Stimulated activated CD8-positive, alpha-beta memory T cell treated with anti-CD3 and anti-CD28 coated beads, Interleukin-4, amount 100 ng/mL, for 24 hours (primary cell): Measurements from ENCODE around the gene TSPAN10.

Experiments
- DNase-seq: peaks from one replicate; pipeline ENCODE4 v3.0.0-alpha.2; 2020; ENCODE audit warnings: low read depth

TSPAN10 gene

GRCh38 chr17:81635431-81635830 is 1.6 kb upstream of the TSPAN10 start:
- no peak for DNase-seq

DNA sequence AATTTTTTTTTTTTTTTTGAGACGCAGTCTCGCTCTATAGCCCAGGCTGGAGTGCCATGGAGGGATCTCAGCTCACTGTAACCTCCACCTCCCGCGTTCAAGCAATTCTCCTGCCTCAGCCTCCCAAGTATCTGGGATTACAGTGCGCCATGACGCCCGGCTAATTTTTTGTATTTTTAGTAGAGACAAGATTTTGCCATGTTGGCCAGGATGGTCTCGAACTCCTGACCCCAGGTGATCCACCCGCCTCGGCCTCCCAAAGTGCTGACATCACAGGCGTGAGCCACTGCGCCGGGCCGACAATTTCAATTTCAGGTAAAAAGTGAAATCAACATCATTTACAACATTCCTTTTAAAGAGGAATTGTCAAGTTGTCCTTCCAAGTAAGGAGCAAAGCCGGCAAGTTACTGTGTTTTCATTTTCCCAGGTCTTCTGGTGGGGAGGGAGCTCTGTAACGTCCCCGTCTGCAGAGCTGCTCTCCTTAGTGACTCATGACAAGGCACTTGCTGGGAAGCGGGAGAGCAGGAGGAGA is 957 bp upstream of the TSPAN10 start:
- no peak for DNase-seq

DNA sequence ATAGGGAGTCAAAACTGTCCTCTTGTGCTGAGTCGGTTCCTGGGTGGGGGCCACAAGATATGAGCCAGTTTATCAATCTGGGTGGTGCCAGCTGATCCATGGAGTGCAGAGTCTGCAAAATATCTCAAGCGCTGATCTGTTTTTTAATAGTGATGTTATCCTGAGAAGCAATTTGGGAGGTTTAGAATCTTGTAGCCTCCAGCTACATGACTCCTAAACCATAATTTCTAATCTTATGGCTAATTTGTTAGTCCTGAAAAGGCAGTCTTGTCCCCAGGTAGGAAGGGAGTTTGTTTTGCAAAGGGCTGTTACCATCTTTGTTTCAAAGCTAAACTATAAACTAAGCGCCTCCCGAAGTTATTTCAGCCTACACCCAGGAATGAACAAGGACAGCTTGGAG is 1.7 kb downstream of the TSPAN10 start:
- DNase-seq = no peak

DNA sequence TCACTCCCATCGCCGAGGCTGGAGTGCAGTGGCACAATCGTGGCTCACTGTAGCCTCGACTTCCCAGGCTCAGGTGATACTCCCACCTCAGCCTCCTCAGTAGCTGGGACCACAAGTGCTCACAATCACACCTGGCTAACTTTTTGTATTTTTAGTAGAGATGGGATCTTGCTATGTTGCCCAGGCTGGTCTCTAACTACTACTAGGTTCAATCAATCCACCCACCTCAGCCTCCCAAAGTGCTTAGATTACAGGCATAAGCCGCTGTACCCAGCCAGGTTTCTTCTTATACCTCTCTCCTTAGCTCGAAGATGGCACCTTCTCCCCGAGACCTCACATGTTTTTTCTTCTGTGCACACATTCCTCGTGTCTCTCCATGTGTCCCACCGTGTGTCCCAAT is 3.0 kb downstream of the TSPAN10 start:
- DNase-seq = no peak

- no peak for DNase-seq
These were observed 5.0 kb downstream of the TSPAN10 start for GRCh38 chr17:81641825-81642489.

GRCh38 chr17:81644496-81644895 is 7.5 kb downstream of the TSPAN10 start:
- no peak for DNase-seq

- no peak for DNase-seq
These were observed 8.3 kb downstream of the TSPAN10 start for GRCh38 chr17:81644976-81645952.

DNA sequence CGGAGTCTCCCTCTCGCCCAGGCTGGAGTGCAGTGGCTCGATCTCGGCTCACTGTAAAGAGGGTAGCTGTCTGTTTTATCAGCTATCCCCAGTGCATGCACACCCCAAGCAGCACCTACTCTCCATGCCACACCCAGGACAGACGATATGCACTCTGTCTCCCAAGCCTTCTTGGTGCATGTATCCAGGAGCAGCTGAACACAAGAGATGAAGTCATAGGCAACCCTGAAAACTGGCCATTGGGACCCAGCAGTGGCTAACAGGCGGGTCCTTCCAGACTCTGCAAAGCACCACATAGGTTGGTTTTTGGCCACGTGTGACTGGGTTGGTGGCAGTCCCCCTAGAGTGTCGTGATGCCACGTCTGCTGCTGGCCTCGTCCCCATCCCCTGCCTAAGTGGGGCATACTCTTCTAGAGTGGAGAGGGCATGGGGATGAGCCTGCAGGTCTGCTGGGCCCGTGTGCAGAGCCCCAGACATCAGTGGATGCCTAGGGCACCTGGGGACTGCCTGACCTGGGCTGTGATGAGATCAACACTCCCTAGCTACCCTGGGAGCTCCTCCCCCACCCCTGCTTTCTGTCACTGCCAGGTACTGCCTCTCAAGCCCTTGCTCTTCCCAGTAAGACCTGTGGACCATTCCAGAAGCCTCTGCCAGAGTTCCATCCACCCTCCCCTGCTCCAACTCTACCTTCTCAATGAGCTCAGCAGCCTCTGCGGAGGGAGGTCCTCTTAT is 10.0 kb downstream of the TSPAN10 start:
- no peak for DNase-seq

- no peak for DNase-seq
These were observed 10.6 kb downstream of the TSPAN10 start for GRCh38 chr17:81647640-81648012.

- no peak for DNase-seq
These were observed 11.2 kb downstream of the TSPAN10 start for GRCh38 chr17:81648013-81648706.

DNA sequence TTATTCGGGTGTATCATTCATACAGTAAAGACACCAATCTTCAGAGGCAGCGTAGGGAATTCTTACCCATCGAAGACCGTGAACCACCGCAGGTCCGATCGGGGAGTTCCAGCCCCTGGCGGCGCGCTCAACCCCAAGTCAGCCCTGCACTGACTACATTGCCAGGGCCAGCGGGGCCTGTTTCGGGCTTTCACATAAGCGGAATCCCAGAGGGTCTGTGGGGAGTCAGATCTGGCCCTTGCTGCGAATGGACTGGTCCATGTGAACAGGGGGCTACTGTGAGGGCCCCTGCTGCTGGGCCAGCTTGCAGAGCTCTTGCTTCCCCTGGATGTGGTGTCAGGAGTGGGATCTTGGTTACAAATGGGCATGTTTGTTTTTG is 11.7 kb downstream of the TSPAN10 start:
- DNase-seq = no peak

DNA sequence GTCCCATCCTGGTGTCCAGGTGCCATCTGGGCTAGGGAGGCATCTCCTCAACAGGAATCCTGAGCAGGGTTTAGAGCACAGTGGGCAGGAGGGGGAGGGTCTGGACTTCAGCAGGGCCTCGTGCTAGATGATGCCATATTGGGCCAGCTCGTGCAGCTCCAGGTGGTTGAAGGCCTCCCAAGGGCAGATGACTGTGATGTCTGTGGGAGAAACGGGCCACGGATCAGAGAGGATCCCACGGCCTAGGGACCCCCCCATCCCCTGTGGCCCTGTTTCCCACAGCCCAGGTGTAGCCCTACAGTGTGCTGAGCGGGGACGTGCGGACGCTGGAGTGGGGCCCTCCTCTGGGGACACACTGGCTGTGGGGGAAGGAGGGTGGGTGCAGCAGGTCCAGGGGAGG is 14.0 kb downstream of the TSPAN10 start:
- no peak for DNase-seq

DNA sequence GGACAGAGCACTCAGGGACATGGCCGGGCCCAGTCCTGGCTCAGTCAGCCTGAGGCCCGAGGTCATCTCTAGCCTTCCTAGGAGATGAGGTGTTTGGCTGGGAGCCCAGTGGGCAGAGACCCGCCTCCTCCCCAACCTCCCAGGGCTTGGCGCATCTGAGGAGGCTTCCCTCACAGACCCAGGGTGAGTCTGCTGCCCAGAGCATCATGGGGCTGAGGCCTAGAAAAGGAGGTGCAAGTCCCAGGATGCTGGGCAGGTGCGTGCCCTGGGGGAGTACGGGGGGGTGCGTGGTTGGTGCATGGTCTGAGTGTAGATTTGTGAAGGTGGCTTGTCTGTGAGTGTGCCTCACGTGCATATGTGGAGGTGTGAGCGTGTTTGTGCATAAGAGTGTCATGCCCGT is 14.7 kb downstream of the TSPAN10 start:
- DNase-seq = no peak

DNA sequence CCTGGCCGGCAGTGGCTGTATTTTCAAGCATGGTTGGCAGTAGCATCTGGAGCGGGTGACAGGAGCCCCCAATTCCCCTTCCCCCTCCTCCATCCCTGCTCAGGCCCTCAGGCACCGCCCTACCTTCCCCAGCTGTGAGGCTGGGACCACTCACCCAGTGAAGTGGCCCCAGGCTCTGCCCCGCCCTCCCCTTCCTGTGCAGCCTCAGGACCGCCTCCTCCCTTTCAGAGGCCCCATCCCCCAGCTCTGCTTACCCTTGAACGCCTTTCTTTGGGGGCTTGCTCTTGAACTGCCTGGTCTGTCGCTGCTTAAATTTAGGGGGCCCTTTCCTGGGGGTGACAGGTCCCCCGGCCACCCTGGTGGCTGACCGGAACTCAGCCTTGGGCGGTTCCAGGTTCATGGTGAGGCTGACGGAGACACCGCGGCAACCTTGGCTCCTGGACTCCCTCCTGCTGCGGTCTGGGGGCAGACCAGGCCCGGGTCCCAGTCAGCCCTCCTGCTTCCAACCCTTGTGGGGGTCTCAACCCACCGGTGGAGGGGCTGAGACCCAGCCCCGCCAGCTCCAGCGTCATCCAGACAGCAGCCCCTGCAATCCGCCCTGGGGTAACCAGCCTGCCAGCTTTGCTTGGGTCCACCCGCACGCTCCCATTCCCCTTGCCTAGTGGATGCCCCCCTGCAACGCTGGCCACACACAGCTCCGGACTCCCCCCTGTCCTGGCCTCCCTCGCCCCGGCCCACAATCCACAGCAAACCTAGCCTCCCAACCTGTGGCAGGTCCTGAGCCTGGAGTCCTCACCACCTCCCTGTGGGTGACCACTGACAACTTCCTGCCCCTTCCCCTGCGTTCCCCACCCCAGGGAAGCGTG is 16.1 kb downstream of the TSPAN10 start:
- peak; percentile 19 for DNase-seq

GRCh38 chr17:81655378-81656117 is 18.6 kb downstream of the TSPAN10 start:
- DNase-seq = no peak

DNA sequence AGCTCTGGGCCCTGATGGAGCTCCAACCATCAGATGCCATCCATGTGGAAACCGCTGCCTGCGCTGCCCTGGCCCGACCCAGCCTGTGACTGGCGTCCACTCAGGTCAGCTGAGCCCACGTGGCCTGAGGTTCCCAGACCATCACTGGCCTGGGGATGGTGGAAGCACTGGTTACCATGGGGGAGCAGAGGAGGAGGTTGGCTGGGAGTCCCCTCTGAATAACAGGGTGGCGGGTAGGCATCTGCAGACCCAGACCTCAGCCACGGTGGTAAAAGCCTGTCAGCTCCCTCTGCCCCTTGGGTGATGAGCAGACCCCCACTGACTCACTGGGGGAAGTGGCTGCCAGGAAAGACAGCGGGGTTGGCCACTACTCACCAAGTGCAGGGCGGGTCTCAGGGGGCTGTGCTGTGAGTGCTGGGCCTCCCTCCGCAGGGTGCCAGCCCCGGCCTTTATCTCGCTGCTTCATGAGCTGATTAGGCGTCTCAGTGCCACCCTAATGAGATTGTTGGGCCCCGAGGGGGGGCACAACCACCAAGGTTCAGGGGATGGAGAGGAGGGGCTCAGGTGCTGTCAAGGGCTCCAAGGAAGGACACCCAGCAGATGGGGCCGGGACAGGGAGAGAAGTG is 19.2 kb downstream of the TSPAN10 start, which contains the start of gene PDE6G:
Gene PDE6G (minus strand): TSS at position 425 of the 626 bp plus-strand sequence. CDS start 3,237 bp downstream, outside the sequence.
- DNase-seq = no peak

DNA sequence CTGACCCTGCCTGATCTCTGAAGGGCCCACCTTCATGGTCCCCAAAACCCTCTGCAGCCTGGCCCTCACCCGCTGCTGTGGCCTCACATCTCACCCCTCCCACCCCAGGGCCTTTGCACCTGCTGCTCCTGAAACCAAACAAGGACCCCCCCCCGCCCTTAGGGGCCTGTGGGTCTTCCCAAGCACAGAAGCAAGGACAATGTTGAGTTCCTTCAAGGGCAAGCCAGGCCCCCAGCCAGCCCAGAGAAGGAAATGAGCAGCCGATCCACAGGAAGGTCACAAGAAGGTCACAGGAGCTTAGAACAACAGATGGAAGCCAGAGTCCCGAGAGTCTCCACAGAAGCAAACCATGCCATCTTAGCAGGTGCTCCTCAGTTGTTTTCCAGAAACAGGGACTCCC is 19.8 kb downstream of the TSPAN10 start:
- no peak for DNase-seq

DNA sequence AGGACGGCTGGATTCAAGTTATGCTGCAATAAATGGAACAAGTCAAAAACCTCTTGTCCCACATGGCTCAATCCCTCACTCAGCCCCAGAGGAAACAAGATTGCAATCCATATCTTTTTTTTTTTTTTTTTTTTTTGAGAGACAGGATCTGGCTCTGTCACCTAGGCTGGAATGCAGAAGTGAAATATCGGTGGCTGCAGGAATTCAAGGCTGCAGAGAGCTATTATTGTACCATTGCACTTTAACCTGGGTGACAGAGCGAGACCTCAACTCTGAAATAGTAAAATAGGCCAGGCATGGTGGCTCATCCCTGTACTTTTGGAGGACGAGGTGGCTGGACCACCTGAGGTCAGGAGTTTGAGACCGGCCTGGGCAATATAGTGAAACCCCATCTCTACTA is 22.0 kb downstream of the TSPAN10 start:
- no peak for DNase-seq

DNA sequence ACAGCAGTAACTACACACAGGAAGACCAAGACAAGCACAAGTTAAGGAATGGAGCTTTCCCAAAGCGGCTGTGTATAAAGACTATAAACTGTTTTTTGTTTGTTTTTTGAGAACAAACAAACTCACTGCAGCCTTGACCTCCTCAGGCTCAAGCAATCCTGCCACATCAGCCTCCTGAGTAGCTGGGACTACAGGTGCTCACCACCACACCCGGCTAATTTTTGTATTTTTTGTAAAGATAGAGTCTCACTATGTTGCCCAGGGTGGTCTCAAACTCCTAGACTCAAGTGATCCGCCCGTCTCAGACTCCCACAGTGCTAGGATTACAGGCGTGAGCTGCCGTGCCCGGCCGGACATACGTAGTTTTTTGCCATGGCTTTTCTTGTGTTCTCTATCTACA is 23.4 kb downstream of the TSPAN10 start:
- no peak for DNase-seq

- DNase-seq = no peak
These were observed 25.0 kb downstream of the TSPAN10 start for GRCh38 chr17:81662002-81662401.
